ENCODE results near the gene CDH23.

- TF ChIP-seq RARB (CRISPR knock-in tag; IDR thresholded peaks at IDR 0.05) (no peak), PATZ1 (CRISPR knock-in tag; IDR thresholded peaks at IDR 0.05; ENCODE audit: borderline replicate concordance) (no peak)
These were observed 207.8 kb downstream of the CDH23 start for GRCh38 chr10:71604324-71605018.
